Omental fat pad (tissue), 4 donors: Measurements from ENCODE around the gene AP4E1. TPM values are rescaled to one million over a fixed set of nuclear protein-coding genes. Genes with fewer than 3 reads are reported as not detected.

ENCODE experiments used
- ATAC-seq: fragments of 150-250 bp; one replicate; pipeline ENCODE4 v1.9.1; 2016; ENCODE audit warnings: mild to moderate bottlenecking, moderate library complexity; ENCODE audit not compliant: low FRiP score
- DNase-seq: peaks from one replicate; pipeline ENCODE4 v3.0.0-alpha.2; 2019; ENCODE audit warnings: low spot score
- total RNA-seq, 4 donors: library from RNA; depleted of rRNA; stranded (reverse); fragments of >200 nt; gene quantifications; one replicate each; pipeline ENCODE4 v1.1.0, GENCODE V29; 2016
- TF ChIP-seq, protein P1 (sequence below), 3 donors: fragments of 450-650 bp; IDR thresholded peaks; one replicate each; pipeline ENCODE4 v1.5.1; 2016 to 2017; ENCODE audit warnings: antibody characterized with exemption in 3 of 3, mild to moderate bottlenecking in 3 of 3, moderate library complexity in 2 of 3

AP4E1 gene
- total RNA-seq, 4 donors from 2014 or later, result 7.3 to 8.5 (median 7.9) TPM

DNA sequence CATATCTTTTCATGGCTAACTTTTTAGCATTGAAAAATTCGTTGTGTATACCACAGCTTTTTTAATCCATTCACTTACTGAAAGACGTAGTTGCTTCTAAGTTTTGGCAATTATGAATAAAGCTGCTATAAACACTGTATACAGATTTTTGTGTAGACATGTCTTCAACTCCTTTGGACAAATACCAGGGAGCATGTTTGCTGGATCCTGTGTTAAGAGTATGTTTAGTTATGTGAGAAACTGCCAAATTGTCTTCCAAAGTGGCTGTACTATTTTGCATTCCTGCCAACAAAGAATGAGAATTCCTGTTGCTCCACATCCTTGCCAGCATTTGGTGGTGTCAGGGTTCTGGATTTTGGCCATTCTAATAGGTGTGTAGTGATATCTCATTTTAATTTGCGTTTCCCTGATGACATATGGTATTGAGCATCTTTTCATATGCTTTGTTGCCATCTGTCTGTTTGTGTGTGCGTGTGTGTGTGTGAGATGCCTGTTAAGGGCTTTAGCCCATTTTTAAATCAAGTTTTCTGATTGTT, 98.7 kb downstream of the AP4E1 start:
- TF ChIP-seq, protein P1, sequence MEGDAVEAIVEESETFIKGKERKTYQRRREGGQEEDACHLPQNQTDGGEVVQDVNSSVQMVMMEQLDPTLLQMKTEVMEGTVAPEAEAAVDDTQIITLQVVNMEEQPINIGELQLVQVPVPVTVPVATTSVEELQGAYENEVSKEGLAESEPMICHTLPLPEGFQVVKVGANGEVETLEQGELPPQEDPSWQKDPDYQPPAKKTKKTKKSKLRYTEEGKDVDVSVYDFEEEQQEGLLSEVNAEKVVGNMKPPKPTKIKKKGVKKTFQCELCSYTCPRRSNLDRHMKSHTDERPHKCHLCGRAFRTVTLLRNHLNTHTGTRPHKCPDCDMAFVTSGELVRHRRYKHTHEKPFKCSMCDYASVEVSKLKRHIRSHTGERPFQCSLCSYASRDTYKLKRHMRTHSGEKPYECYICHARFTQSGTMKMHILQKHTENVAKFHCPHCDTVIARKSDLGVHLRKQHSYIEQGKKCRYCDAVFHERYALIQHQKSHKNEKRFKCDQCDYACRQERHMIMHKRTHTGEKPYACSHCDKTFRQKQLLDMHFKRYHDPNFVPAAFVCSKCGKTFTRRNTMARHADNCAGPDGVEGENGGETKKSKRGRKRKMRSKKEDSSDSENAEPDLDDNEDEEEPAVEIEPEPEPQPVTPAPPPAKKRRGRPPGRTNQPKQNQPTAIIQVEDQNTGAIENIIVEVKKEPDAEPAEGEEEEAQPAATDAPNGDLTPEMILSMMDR (IDR thresholded peaks at IDR 0.05), result no peak
- no peak for ATAC-seq
- DNase-seq, result no peak

DNA sequence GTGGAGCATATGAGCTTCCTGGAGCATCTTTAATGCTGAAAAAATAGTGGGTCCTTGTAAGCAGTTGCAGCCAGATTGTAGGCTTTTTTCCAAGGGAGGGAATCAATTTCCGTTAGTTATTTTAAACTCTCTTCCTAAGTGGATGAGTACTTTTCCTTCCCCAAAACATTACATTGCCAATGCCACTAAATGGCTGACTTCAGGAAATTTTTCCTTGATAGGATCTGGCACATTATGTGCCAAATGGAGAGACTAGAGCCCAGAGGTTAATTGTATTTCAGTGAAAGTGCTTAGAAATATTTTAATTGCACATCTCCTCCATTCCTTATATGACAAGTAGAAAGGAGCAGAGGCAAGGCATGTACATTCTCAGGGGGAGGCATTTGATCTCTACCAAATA, 102.7 kb downstream of the AP4E1 start:
- TF ChIP-seq, protein P1 (IDR thresholded peaks at IDR 0.05), result no peak
- ATAC-seq (no peak), DNase-seq (no peak)

DNA sequence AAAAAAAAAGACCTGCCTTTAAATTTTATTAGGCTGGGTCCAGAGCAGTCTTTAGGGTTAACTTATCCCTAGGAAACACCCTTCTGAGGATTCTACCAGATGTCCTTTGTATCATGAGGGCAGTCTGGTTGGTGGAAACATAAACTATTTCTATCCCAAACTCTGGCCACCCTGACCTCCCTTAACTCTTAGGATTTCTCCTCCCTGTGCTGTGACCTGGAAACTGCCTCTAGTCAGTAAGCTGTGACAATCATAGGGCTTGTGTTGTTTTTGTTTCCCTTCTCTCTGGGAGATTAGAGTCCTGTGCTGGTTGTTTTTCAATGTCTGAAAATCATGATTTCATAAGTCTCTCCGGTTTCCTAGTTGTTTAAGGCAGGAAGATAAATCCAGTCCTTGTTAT, 108.1 kb downstream of the AP4E1 start:
- ATAC-seq (no peak), DNase-seq (no peak)
- TF ChIP-seq, protein P1 (IDR thresholded peaks at IDR 0.05), result no peak

- TF ChIP-seq, protein P1 (IDR thresholded peaks at IDR 0.05), result no peak
- DNase-seq (no peak), ATAC-seq (no peak)
These were observed 113.7 kb downstream of the AP4E1 start for GRCh38 chr15:51022206-51022605.

DNA sequence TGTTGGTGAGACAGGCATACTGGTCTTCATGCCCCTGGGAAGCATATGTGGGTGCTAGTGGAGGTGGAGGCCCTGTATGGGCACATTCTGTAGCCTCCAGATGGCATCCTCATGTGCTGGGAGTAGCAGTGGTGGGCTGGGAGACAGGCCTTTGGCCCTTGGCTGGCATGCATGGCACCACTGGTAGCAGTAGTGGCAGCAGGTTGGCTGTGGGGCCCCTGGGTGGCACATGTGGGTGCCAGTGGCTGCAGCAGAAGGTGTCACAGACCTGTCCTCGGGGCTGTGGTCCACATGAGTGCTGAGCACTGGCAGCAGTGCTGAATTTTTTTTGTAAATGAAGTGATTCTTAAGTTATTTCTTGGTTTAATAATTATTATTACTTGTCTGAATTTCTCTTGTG, 115.0 kb downstream of the AP4E1 start:
- ATAC-seq (no peak), DNase-seq (no peak)
- TF ChIP-seq, protein P1 (IDR thresholded peaks at IDR 0.05), result no peak

DNA sequence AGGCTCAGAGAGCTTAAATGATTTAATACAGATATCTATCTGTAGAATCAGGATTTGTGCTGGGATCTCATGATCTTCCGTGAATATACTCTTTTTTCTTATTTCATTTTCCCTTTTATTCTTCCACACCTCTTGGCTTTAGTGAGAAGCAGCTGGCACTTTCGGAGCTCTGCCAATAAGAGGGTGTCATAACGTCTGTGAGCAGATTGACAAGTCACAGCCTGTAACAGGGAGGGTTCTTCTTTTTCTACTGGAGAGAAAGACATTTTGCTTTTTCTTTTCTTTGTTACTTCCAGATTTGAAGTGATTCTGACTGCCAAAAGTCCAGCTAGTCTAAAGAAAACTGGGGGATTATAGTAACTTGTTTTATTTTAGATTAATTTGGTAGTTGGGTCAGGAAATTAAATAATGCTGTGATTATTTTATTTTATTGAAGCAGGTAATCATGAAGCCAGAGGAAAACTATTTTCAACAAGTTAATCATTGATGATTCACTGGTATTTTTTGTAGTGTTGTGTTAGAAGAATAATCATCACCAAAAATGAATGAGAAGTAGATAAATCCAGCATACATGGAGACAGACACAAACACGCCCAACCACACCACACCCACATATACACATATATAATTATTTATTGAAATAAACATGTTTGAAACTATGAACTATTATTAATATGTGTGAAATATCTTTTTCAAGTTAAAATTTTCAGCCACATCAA, 116.4 kb downstream of the AP4E1 start:
- TF ChIP-seq, protein P1 (IDR thresholded peaks at IDR 0.05), result no peak
- ATAC-seq (no peak), DNase-seq (no peak)

DNA sequence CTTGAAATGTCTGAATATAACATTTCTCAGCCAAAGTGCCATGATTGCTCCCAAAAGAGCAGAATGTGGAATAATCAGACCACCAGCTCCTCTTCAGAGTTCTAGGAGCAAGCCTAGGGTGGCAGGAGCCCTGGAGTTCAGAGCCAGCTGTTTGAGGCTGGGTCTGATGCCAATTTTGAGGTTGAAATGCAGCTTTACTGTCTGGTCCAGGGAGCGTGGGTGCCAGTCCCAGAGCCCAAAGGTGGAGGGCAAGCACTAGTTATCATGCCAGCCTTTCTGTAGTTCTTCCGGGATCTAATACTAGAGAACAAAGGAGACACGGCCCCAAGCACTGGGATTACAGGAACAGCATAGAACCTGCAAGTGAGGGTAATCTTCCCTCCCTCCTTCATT, 117.0 kb downstream of the AP4E1 start:
- DNase-seq, result no peak
- no peak for ATAC-seq
- TF ChIP-seq, protein P1 (IDR thresholded peaks at IDR 0.05), result no peak
